Spinal cord (tissue), 10 donors: Measurements from ENCODE around the gene PDE4D. TPM values are rescaled to one million over a fixed set of nuclear protein-coding genes. Genes with fewer than 3 reads are reported as not detected.
A peak's percentile ranks its signal among the peaks of the same experiment; 100 is the strongest.

Experiments used
- DNase-seq, 6 donors: peaks; one replicate each; pipeline versions ENCODE4 v3.0.0 to v3.0.0-alpha.2; 2013 to 2015; ENCODE audit warnings: low spot score in 6 of 6, low read depth in 4 of 6
- H3K27ac ChIP-seq: one replicate; pipeline ENCODE4 v1.5.1; 2013; ENCODE audit warnings: low read depth, low read length, control low read depth
- H3K27me3 ChIP-seq: one replicate; pipeline ENCODE4 v1.6.1; 2013; ENCODE audit warnings: low read length; ENCODE audit not compliant: control insufficient read depth, insufficient read depth
- H3K36me3 ChIP-seq: one replicate; pipeline ENCODE4 v1.6.1; 2013; ENCODE audit warnings: low read length; ENCODE audit not compliant: control insufficient read depth, insufficient read depth
- H3K4me1 ChIP-seq: one replicate; pipeline ENCODE4 v1.6.1; 2013; ENCODE audit warnings: low read length; ENCODE audit not compliant: control insufficient read depth, insufficient read depth
- H3K4me3 ChIP-seq: one replicate; pipeline ENCODE4 v1.5.1; 2013; ENCODE audit warnings: low read depth, low read length, control low read depth
- H3K9me3 ChIP-seq: one replicate; pipeline ENCODE4 v1.6.1; 2013; ENCODE audit warnings: low read length; ENCODE audit not compliant: control insufficient read depth, insufficient read depth
- WGBS: methylation state at CpG from one replicate; pipeline ENCODE4 v1.1.5; 2013; ENCODE audit warnings: missing lambda C conversion rate; ENCODE audit not compliant: insufficient coverage; 5-methylcytosine and 5-hydroxymethylcytosine counted together
- polyA plus RNA-seq, 2 donors: library from polyadenylated mRNA; unstranded; fragments of 120-200 nt; gene quantifications; one replicate each; pipeline ENCODE4 v1.2.1, GENCODE V29; 2013; ENCODE audit not compliant: insufficient read length in 2 of 2
- total RNA-seq, 2 donors: library from RNA; depleted of rRNA in 1 of 2; stranded (reverse); fragments of 120-200 nt in 1 of 2; fragments of >200 nt in 1 of 2; gene quantifications; one replicate each; pipeline versions ENCODE4 v1.2.3 to v1.2.4, GENCODE V29; 2013 to 2014
- donor health status: healthy.

The PDE4D gene
- total and polyA plus RNA-seq, 4 donors: 16.1 to 84.0 (median 37.0) TPM

DNA sequence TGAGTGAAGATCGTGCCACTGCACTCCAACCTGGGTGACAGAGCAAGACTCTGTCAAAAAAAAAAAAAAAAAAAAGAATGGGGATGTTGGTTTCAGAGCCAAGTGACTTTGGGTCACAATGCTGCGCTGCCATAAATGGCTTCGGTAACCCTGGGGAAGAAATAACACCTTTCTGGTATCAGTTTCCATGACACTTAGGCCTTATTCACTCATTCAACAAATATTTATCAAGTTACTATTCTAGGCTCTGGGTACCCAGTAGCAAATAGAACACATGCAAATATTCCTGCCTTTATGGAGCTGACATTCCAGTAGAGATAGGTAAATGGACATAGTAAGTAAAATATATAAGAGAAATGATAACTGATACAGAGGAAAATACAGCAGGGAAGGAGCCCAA lies 454.2 kb downstream of the PDE4D start:
- H3K27me3 ChIP-seq: no peaks in the 10 kb centered on the region
- H3K9me3 ChIP-seq: no peaks in the 10 kb centered on the region
- no peak overlapping the region for H3K27ac ChIP-seq
- H3K36me3 ChIP-seq: no peaks in the 10 kb centered on the region
- DNase-seq: no peak
- WGBS: 100% methylated on average over 3 of the region's 3 CpGs
- no peaks in the 10 kb centered on the region for H3K4me1 ChIP-seq
- H3K4me3 ChIP-seq: no peak overlapping the region

DNA sequence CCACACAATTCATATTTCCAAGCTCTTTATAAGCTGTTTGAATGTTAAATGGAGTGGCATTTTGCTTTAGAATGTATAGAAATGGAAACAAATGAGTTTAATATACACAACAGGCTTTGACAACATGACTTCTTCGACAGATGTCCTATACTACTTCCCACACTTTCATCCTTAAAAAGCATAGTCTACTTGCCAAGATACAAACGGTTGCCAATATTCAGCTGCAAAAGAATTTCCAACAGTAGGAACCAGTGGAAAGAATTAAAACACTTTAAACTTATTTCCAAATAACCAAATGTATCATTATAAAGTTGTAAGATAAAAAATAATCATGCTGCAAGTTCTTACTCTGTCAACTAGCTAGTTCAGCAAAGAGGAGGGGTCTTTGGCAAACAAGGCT lies 456.4 kb downstream of the PDE4D start:
- no peak overlapping the region for H3K4me3 ChIP-seq
- H3K9me3 ChIP-seq: no peaks in the 10 kb centered on the region
- H3K4me1 ChIP-seq: no peaks in the 10 kb centered on the region
- peak in 1 of 6 donors; percentile 80 for DNase-seq
- WGBS: no CpG with 5 or more reads among the region's 2 CpGs
- no peaks in the 10 kb centered on the region for H3K36me3 ChIP-seq
- H3K27me3 ChIP-seq: no peaks in the 10 kb centered on the region
- no peak overlapping the region for H3K27ac ChIP-seq

DNA sequence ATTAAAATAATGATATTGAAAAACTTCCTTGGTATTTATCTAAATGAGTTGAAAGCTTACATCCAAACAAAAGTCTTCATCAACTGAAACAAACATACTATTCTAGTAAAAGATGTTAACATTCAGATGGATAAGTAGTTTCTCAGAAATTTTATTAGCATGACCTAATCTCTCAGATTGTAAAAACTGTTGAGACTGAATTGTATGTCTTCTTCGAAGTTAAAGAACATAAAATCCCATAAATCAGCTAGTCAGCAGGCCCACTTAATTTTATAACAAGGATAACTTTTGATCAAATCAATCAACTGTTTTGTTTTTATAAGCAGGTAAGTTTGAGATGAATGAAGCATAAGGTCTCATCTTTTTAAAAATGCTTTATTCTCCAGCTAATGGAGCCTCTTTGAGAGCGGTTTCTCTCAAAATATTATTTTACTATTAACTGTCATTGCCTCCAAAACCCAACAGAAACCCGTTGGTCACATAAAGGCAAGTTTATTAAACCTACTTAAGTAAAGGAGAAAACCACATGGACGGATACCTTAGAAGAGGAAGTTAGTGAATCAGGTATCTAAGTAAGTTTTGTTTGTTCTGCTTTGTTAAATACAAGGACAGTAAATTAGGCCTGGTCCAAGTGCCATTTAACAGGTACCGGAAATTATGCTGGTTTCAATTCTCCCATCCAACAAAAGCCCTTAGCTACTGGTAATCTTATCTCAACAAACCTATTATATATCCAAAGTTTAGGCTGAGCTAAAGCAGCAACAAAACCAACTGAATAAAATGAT lies 457.0 kb downstream of the PDE4D start:
- Histone ChIP-seq H3K4me3 (no peak overlapping the region), H3K9me3 (no peaks in the 10 kb centered on the region), H3K27me3 (no peaks in the 10 kb centered on the region), H3K36me3 (no peaks in the 10 kb centered on the region), H3K27ac (no peak overlapping the region), H3K4me1 (no peaks in the 10 kb centered on the region)
- WGBS: 100% methylated on average over 1 of the region's 5 CpGs
- DNase-seq: no peak

DNA sequence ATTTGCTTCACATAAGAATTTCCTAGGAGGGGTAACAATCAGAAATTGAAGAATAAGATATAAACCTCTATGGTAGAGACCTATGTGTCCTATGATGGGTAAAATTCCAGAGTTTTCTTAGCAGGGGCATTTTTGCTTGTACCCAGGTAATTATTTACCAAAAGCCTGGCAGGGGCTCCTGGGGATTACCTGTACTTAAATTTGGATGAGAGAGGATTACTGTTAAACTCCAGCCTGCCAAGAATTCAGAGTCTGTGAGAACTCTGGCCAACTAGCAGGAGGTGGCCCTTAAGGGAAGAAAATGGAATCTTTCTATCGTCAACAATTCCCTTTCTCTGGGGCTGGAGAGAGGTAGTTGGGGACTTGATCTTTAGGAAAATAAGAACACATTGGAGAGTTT lies 460.4 kb downstream of the PDE4D start:
- Histone ChIP-seq H3K4me1 (no peaks in the 10 kb centered on the region), H3K4me3 (no peak overlapping the region), H3K27ac (no peak overlapping the region), H3K27me3 (no peaks in the 10 kb centered on the region), H3K9me3 (no peaks in the 10 kb centered on the region), H3K36me3 (no peaks in the 10 kb centered on the region)
- no peak for DNase-seq
- WGBS: no CpG with 5 or more reads among the region's 1 CpG

DNA sequence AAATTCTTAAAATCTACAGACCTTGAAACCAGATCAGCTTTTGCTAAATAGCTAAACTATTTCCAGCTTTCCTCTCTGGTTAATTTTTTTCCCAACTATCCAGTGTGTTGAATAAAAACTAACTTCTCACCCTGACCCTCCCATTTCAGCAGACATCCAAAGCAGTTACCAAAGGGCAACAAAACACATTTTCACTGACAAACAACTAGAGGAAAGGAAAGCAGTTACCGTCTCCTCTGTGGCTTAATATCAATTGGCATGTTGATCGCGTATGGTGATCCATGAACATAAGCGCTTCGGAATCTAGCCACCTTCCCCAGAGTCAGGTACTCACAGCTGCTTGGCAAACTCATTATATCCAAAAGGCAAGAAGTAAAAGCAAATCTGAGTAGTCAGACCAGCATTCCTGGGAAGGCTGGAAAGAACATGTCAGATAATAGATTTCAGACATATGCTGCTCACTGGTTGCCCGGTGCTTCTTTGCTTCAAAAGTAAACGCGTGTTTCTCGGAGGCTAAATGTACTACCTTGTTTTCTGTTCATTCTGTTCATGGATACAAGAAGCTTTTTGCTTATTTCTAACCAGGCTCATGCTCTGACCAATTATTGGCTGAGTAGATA lies 463.4 kb downstream of the PDE4D start:
- no peaks in the 10 kb centered on the region for H3K4me1 ChIP-seq
- peak in 2 of 6 donors; percentile 19 to 48 for DNase-seq
- no peaks in the 10 kb centered on the region for H3K36me3 ChIP-seq
- no peaks in the 10 kb centered on the region for H3K27me3 ChIP-seq
- no peak overlapping the region for H3K27ac ChIP-seq
- 100% methylated on average over 2 of the region's 9 CpGs for WGBS
- H3K9me3 ChIP-seq: no peaks in the 10 kb centered on the region
- no peak overlapping the region for H3K4me3 ChIP-seq

DNA sequence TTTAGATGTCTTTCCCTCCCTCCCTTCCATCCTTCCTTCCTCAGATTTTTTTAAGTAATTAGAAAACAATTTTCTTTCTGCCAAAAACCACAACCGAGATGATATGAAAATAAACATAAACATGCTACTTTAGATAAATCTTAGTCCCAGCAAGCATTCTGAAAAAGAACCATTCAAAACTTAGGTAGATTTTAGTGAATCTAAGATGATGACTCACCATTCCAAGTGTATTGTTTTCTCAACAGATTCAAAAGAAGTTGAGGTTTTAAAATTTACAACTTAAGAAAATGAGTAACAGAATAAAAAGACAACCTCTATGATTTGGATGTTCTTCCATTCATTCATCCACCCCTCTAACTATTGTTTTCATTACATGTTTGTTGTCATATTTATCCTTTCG lies 465.1 kb downstream of the PDE4D start:
- H3K27ac ChIP-seq: no peak overlapping the region
- H3K36me3 ChIP-seq: no peaks in the 10 kb centered on the region
- H3K4me1 ChIP-seq: no peaks in the 10 kb centered on the region
- no peak for DNase-seq
- WGBS: no CpG with 5 or more reads among the region's 2 CpGs
- H3K4me3 ChIP-seq: no peak overlapping the region
- H3K9me3 ChIP-seq: no peaks in the 10 kb centered on the region
- H3K27me3 ChIP-seq: no peaks in the 10 kb centered on the region

DNA sequence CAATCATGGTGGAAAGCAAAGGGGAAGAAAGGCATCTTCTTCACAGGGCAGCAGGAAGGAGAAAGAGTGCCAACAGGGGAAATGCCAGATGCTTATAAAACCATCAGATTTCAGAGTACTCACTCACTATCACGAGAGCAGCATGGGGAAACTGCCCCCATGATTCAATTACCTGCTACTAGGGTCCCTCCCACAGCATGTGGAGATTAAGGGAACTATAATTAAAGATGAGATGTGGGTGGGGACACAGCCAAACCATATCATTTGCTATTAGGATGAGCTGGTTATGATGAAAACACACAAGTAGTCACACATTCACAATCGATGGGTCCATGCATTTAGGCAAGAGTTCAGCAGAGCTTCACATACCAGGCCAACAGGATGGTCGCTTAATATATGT lies 469.0 kb downstream of the PDE4D start:
- no peak for DNase-seq
- no peaks in the 10 kb centered on the region for H3K27me3 ChIP-seq
- H3K9me3 ChIP-seq: no peaks in the 10 kb centered on the region
- no CpG with 5 or more reads among the region's 3 CpGs for WGBS
- no peaks in the 10 kb centered on the region for H3K36me3 ChIP-seq
- no peak overlapping the region for H3K4me3 ChIP-seq
- H3K4me1 ChIP-seq: no peaks in the 10 kb centered on the region
- no peak overlapping the region for H3K27ac ChIP-seq

DNA sequence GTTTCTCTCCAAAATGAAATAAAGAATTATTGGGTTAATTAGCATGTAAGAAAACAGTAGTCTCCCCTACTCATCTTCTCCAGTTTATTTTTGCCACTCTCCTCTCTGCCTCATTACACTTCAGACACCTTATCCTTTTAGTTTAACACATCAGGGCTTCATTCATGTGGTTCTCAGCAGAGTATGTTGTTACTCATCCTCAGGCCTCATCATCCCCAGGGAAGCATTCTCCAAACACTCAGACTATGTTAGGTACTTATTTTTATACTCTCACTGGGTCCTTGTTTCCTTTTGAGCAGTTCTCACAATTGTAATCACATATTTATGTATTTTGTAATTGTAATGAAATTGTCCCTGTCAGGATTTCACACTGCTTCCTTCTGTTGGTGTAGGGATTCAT lies 470.5 kb downstream of the PDE4D start:
- Histone ChIP-seq H3K9me3 (no peaks in the 10 kb centered on the region), H3K4me3 (no peak overlapping the region), H3K27me3 (no peaks in the 10 kb centered on the region), H3K4me1 (no peaks in the 10 kb centered on the region), H3K27ac (no peak overlapping the region), H3K36me3 (no peaks in the 10 kb centered on the region)
- DNase-seq: peak in 1 of 6 donors; percentile 58

DNA sequence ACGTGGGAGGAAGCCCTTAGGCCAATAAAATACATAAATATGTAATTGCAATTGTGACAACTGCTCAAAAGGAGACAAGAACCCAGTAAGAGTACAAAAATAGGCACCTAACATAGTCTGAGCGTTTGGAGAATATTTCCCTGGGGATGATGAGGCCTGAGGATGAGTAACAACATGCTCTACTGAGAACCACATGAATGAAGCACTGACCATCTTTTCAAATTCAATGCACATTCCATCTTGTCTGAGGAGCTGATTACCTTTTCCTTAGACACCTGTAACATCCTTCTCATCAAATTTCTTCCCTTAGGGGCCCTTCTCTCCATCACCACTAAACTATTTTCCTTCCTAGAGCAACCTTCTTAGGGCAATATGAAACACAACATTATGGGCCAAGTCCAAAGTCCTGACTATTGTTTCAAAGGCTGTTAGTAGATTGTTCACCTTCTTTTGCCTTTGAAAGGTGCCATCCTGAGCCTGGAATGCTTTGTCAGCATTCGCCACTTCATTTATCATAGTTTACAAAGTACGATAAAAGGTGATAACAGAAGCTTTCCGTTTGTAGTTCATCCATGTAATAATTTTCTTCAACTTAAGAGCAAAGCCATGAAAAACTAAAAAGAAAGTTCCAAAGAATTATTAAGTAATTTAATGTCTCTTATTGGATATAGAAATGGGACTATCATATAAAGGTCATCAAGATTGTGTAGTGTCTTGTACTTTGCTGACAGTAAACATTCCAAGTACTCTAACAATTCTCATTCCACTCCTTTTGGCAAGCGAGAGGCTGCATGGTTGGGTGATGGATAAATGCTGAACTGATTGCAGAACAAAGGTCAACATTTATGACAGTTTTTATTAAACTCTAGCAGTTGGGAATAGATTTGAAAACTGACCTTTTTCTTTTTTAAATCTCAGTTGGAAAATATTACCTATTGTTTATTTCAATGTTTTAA lies 471.3 kb downstream of the PDE4D start:
- H3K27me3 ChIP-seq: no peaks in the 10 kb centered on the region
- H3K9me3 ChIP-seq: no peaks in the 10 kb centered on the region
- no peak overlapping the region for H3K27ac ChIP-seq
- WGBS: 86% methylated on average over 1 of the region's 6 CpGs
- H3K36me3 ChIP-seq: no peaks in the 10 kb centered on the region
- no peaks in the 10 kb centered on the region for H3K4me1 ChIP-seq
- no peak for DNase-seq
- H3K4me3 ChIP-seq: no peak overlapping the region
